Measurements from ENCODE around the gene USP40.
A peak's percentile ranks its signal among the peaks of the same experiment; 100 is the strongest.
"Not testable (repeated sequence)": the region's sequence is repeated elsewhere in the genome, so short reads cannot be mapped to it uniquely, and the experiment has no call there.

USP40 gene

DNA sequence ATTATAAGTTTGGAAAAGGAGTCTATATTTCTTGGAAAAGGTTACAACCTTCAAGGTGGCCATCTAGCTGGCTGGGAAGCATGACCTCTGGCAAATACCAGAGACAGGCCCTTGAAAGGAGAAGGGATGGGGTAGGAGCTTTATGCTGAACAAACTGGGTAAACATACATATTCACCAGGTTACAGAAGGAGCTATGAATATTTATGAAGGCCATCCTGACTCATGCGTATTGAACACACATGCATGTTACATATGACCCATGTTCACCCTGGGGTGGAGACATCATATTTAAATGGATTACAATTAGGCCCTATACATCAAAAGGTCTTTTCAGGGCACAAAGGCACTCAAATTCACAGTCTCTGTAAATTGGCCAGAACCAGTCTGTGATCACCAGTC, 26.1 kb upstream of the USP40 start:
- H3K4me1 ChIP-seq (ENCODE audit: control insufficient read depth in 1 of 2, insufficient read depth in 2 of 2, low read length in 2 of 2); H3K4me3 ChIP-seq (ENCODE audit: low read depth in 1 of 2, low read length in 2 of 2); H3K27ac ChIP-seq (ENCODE audit: low read length); H3K27me3 ChIP-seq (ENCODE audit: low read depth, low read length); H3K36me3 ChIP-seq (ENCODE audit: control insufficient read depth in 1 of 2, insufficient read depth in 2 of 2, low read length in 2 of 2); H3K9me3 ChIP-seq (ENCODE audit: control insufficient read depth in 1 of 2, low read length in 2 of 2): not testable (repeated sequence)

DNA sequence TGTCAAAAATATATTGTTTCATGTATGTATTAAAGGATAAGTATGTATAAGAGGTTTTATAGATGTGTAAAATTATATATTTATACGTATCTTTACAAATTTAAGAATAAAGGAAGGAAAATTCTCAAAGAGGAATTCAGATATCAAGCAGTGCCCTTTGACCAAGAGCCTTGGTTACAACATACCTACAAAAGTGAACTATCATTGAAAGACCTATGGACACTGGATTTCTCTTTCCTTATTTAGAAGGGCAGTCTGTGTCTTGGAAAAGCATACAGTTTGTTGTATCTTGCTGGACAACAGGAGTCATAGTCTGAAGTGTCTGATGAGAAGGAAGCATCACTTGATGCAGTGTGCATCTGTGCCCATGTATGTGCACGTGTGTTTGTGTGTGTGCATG, 21.8 kb upstream of the USP40 start:
- Histone ChIP-seq H3K27me3 (ENCODE audit: low read depth, low read length) (no peaks in the 10 kb centered on the region), H3K27ac (ENCODE audit: low read length) (no peak overlapping the region), H3K9me3 (ENCODE audit: control insufficient read depth in 1 of 2, low read length in 2 of 2) (no peaks in the 10 kb centered on the region), H3K4me1 (ENCODE audit: control insufficient read depth in 1 of 2, insufficient read depth in 2 of 2, low read length in 2 of 2) (no peaks in the 10 kb centered on the region), H3K36me3 (ENCODE audit: control insufficient read depth in 1 of 2, insufficient read depth in 2 of 2, low read length in 2 of 2) (no peaks in the 10 kb centered on the region), H3K4me3 (ENCODE audit: low read depth in 1 of 2, low read length in 2 of 2) (no peak overlapping the region)

DNA sequence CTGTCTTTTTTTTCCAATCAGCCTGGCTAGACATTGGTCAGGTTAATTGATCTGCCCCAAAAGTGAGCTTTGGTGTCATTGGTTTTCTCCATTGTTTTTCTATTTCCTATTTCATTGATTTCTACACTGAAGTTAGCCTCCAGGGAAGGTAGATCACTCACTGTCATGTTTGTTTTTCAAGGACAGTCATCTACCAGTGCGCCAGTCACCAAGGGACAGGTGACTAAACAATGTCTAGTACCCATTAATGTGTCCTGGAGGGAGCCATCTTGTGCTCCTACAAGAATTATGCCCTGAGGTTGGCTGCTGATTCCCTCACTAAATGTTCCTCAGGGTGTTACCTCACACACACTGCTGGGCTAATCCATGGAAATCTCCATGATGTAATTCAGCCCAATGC, 17.6 kb upstream of the USP40 start:
- no peak overlapping the region for H3K27ac ChIP-seq (ENCODE audit: low read length)
- no peaks in the 10 kb centered on the region for H3K36me3 ChIP-seq (ENCODE audit: control insufficient read depth in 1 of 2, insufficient read depth in 2 of 2, low read length in 2 of 2)
- H3K9me3 ChIP-seq (ENCODE audit: control insufficient read depth in 1 of 2, low read length in 2 of 2) = no peaks in the 10 kb centered on the region
- no peaks in the 10 kb centered on the region for H3K27me3 ChIP-seq (ENCODE audit: low read depth, low read length)
- no peak overlapping the region for H3K4me3 ChIP-seq (ENCODE audit: low read depth in 1 of 2, low read length in 2 of 2)
- H3K4me1 ChIP-seq (ENCODE audit: control insufficient read depth in 1 of 2, insufficient read depth in 2 of 2, low read length in 2 of 2) = no peaks in the 10 kb centered on the region

DNA sequence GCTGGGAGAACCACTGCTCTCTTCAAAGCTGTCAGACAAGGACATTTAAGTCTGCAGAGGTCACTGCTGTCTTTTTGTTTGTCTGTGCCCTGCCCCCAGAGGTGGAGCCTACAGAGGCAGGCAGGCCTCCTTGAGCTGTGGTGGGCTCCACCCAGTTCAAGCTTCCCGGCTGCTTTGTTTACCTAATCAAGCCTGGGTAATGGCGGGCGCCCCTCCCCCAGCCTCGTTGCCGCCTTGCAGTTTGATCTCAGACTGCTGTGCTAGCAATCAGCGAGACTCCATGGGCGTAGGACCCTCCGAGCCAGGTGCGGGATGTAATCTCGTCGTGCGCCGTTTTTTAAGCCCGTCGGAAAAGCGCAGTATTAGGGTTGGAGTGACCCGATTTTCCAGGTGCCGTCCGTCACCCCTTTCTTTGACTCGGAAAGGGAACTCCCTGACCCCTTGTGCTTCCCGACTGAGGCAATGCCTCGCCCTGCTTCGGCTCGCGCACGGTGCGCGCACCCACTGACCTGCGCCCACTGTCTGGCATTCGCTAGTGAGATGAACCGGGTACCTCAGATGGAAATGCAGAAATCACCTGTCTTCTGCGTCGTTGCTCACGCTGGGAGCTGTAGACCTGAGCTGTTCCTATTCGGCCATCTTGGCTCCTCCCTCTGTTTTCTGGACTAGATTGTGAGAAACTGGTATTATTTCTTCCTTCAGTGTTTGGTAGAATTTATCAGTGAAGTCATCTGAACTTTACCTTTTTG, 16.8 kb upstream of the USP40 start:
- not testable (repeated sequence) for H3K36me3 ChIP-seq (ENCODE audit: control insufficient read depth in 1 of 2, insufficient read depth in 2 of 2, low read length in 2 of 2)

DNA sequence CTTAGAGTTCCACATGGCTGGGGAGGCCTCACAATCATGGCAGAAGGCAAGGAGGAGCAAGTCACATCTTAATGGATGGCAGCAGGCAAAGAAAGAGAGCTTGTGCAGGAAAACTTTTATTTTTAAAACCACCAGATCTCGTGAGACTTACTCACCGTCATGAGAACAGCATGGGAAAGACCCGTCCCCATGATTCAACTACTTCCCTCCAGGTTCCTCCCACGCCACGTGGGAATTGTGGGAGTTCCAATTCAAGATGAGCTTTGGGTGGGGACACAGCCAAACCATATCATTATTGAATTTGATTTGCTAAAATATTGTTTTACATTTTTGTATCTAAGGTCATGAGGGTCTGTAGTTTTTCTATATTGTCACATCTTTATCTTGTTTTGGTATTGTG, 10.8 kb upstream of the USP40 start:
- not testable (repeated sequence) for H3K9me3 ChIP-seq (ENCODE audit: control insufficient read depth in 1 of 2, low read length in 2 of 2); H3K4me3 ChIP-seq (ENCODE audit: low read depth in 1 of 2, low read length in 2 of 2); H3K36me3 ChIP-seq (ENCODE audit: control insufficient read depth in 1 of 2, insufficient read depth in 2 of 2, low read length in 2 of 2); H3K27ac ChIP-seq (ENCODE audit: low read length); H3K4me1 ChIP-seq (ENCODE audit: control insufficient read depth in 1 of 2, insufficient read depth in 2 of 2, low read length in 2 of 2); H3K27me3 ChIP-seq (ENCODE audit: low read depth, low read length)

More for the DNA sequence above, 16.8 kb upstream of the USP40 start:
- H3K9me3 ChIP-seq (ENCODE audit: control insufficient read depth in 1 of 2, low read length in 2 of 2); H3K27me3 ChIP-seq (ENCODE audit: low read depth, low read length); H3K4me1 ChIP-seq (ENCODE audit: control insufficient read depth in 1 of 2, insufficient read depth in 2 of 2, low read length in 2 of 2); H3K4me3 ChIP-seq (ENCODE audit: low read depth in 1 of 2, low read length in 2 of 2); H3K27ac ChIP-seq (ENCODE audit: low read length): not testable (repeated sequence)

DNA sequence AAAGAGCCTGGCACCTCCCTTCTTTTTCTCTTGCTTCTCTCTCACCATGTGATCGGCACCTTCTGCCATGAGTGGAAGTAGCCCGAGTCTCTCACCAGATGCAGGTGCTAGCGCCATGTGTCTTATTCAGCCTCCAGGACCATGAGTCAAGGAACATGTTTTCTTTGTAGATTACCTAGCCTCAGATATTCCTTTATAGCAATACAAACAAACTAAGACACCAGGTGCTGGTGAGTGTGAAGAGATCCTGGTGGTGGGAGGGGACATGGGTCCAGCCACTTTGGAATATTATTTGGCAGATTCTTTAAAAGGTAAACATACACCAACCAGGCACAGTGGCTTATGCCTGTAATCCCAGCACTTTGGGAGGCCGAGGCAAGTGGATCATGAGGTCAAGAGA, 5.9 kb upstream of the USP40 start:
- H3K9me3 ChIP-seq (ENCODE audit: control insufficient read depth in 1 of 2, low read length in 2 of 2) = no peaks in the 10 kb centered on the region
- H3K4me1 ChIP-seq (ENCODE audit: control insufficient read depth in 1 of 2, insufficient read depth in 2 of 2, low read length in 2 of 2) = no peaks in the 10 kb centered on the region
- no peaks in the 10 kb centered on the region for H3K36me3 ChIP-seq (ENCODE audit: control insufficient read depth in 1 of 2, insufficient read depth in 2 of 2, low read length in 2 of 2)
- H3K27me3 ChIP-seq (ENCODE audit: low read depth, low read length) = no peaks in the 10 kb centered on the region
- no peak overlapping the region for H3K4me3 ChIP-seq (ENCODE audit: low read depth in 1 of 2, low read length in 2 of 2)
- H3K27ac ChIP-seq (ENCODE audit: low read length) = no peak overlapping the region

DNA sequence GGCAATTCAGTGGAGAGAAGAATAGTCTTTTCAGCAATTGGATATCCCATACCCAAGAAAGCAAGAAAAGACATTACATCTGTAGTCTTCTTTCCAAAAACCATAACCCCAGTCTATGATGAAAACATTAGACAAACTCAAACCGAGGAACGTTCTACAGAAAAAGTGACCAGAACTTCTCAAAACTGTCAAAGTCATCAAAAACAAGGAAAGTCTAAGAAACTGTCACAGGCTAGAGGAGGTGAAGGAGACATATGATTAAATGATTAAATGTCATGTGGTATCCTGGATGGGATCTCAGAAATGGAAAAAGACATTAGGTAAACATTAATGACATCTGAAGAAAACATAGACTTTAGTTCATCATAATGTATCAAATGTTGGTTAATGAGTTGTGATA, 4.9 kb upstream of the USP40 start:
- H3K9me3 ChIP-seq (ENCODE audit: control insufficient read depth in 1 of 2, low read length in 2 of 2) = no peaks in the 10 kb centered on the region
- no peak overlapping the region for H3K4me3 ChIP-seq (ENCODE audit: low read depth in 1 of 2, low read length in 2 of 2)
- no peaks in the 10 kb centered on the region for H3K36me3 ChIP-seq (ENCODE audit: control insufficient read depth in 1 of 2, insufficient read depth in 2 of 2, low read length in 2 of 2)
- no peak overlapping the region for H3K27ac ChIP-seq (ENCODE audit: low read length)
- no peaks in the 10 kb centered on the region for H3K27me3 ChIP-seq (ENCODE audit: low read depth, low read length)
- H3K4me1 ChIP-seq (ENCODE audit: control insufficient read depth in 1 of 2, insufficient read depth in 2 of 2, low read length in 2 of 2) = no peaks in the 10 kb centered on the region

DNA sequence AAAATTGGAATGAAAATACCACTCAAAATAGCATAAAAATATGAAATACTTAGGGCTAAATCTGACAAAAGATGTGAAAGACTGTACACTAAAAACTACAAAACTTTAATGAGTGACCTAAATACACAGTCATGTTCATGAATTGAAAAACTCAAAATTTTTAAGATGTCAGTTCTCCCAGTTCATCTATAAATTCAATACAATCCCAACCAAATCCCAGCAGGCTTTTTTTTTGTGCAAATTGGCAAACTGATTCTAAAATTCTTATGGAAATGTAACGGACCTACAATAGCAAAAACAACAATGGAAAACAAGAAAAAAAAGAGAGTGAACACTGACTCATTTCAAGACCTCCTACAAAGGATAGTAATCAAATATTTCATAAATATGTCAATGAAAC, 4.4 kb upstream of the USP40 start:
- Histone ChIP-seq H3K27me3 (ENCODE audit: low read depth, low read length) (no peaks in the 10 kb centered on the region), H3K4me1 (ENCODE audit: control insufficient read depth in 1 of 2, insufficient read depth in 2 of 2, low read length in 2 of 2) (no peaks in the 10 kb centered on the region), H3K36me3 (ENCODE audit: control insufficient read depth in 1 of 2, insufficient read depth in 2 of 2, low read length in 2 of 2) (no peaks in the 10 kb centered on the region), H3K27ac (ENCODE audit: low read length) (no peak overlapping the region), H3K4me3 (ENCODE audit: low read depth in 1 of 2, low read length in 2 of 2) (no peak overlapping the region), H3K9me3 (ENCODE audit: control insufficient read depth in 1 of 2, low read length in 2 of 2) (no peaks in the 10 kb centered on the region)

DNA sequence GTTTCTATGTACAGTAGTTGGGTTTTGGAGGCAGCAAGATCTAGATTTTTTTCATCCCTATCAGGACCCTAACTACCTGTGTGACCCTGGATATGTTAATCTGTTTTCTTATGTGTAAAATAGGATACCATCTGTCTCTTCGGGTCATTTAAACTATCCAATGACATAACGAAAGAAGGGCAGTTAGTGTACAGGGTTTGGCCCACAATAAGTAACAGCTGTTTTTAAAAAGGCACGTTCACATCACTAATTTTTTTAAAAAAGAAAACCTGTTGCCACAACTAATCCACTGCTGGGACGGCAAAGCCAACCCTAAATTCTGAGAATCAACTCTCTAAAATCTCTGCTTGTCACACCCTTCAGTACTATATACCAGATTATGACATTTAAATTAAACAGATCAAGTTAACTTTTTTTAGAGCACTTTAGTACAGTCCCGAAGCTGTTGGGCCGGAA, 869 bp downstream of the USP40 start:
- H3K4me1 ChIP-seq (ENCODE audit: control insufficient read depth in 1 of 2, insufficient read depth in 2 of 2, low read length in 2 of 2) = peaks cover 4 to 7% of the 10 kb centered on the region in 2 donors
- peak overlapping the region; percentile 96 for H3K27ac ChIP-seq (ENCODE audit: low read length)
- H3K36me3 ChIP-seq (ENCODE audit: control insufficient read depth in 1 of 2, insufficient read depth in 2 of 2, low read length in 2 of 2) = peaks cover 0 to 2% of the 10 kb centered on the region in 2 donors
- H3K4me3 ChIP-seq (ENCODE audit: low read depth in 1 of 2, low read length in 2 of 2) = peak overlapping the region; percentile 83 to 91
- no peaks in the 10 kb centered on the region for H3K27me3 ChIP-seq (ENCODE audit: low read depth, low read length)
- no peaks in the 10 kb centered on the region for H3K9me3 ChIP-seq (ENCODE audit: control insufficient read depth in 1 of 2, low read length in 2 of 2)

DNA sequence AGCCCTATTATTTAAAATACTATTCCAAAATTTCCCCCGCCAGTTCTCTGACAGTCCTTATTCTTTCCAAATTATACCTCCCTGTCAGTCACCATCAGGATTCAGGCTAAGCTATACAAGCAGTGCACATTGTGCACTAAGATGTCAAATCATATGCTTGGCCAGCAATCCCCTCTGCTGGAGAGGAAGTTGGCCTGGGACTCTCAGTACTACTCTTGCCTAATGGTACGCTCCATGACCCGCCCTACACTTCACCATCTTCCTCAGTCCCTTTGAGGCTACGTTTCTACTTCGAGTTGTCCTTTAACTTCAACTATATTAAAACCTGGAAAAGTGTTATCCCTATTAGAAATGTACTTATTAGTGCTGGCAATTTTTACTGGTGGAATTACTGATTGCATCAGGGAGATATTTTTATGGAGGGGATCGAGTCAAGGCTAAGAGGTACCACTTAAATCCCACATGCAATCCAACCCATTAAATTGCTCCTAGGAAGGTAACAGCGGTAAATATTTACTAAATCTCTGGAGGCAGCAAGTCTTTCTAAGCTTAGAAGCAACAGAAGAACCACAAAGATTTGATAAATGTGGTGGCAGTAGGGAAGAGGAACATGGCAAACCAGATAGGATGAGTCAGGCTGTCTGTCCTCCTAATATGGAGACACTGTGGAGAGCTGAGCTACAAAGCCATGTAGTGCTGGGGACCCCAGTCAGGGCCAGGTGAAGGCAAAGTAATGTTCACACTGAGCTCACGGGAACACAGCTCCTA, 2.7 kb downstream of the USP40 start:
- H3K4me1 ChIP-seq (ENCODE audit: control insufficient read depth in 1 of 2, insufficient read depth in 2 of 2, low read length in 2 of 2) = peaks cover 4 to 7% of the 10 kb centered on the region in 2 donors
- H3K36me3 ChIP-seq (ENCODE audit: control insufficient read depth in 1 of 2, insufficient read depth in 2 of 2, low read length in 2 of 2) = peaks cover 3 to 10% of the 10 kb centered on the region in 2 donors
- H3K27ac ChIP-seq (ENCODE audit: low read length) = no peak overlapping the region
- H3K27me3 ChIP-seq (ENCODE audit: low read depth, low read length) = no peaks in the 10 kb centered on the region
- no peaks in the 10 kb centered on the region for H3K9me3 ChIP-seq (ENCODE audit: control insufficient read depth in 1 of 2, low read length in 2 of 2)
- no peak overlapping the region for H3K4me3 ChIP-seq (ENCODE audit: low read depth in 1 of 2, low read length in 2 of 2)

DNA sequence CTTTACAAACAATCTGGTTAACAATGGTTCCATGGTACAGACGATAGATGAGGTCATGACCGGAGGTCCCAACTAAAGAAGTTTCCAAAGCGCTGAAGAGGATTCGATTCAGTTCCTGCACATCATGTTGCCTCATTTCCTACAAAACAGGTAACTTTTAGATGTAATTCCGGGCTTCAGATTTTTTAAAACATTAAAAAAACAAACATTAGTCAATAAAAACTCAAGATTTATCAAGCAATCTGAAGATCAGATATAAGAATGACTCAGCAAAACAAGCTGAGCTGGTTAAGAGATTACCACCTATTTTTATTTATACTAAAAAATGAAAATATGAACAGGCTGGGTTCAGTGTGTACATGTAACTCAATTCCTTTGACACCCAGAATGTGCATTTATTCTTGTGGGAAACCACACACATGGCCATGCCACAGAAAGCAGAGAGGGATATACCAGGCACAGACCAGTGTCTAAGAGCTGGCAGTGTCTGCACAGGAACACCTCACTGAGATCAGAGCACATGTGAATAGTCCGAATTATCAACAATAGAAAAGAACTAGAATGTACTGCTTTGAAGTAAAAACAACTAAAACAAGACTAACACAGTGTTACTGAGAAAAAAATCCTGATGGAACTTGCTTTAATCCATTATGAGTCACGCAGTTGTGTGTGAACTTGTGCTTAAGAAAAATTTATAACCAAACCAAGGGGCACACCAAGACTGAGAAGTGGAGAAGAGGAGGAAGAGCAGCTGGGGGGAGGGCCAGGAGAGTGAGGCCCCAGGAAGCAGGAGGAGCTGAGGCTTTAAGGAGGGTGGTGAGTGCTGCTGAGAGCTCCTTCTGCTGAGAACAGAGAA, 9.5 kb downstream of the USP40 start:
- no peak overlapping the region for H3K27ac ChIP-seq (ENCODE audit: low read length)
- H3K27me3 ChIP-seq (ENCODE audit: low read depth, low read length) = no peaks in the 10 kb centered on the region
- H3K4me1 ChIP-seq (ENCODE audit: control insufficient read depth in 1 of 2, insufficient read depth in 2 of 2, low read length in 2 of 2) = no peaks in the 10 kb centered on the region
- H3K4me3 ChIP-seq (ENCODE audit: low read depth in 1 of 2, low read length in 2 of 2) = no peak overlapping the region
- H3K36me3 ChIP-seq (ENCODE audit: control insufficient read depth in 1 of 2, insufficient read depth in 2 of 2, low read length in 2 of 2) = peaks cover 26 to 48% of the 10 kb centered on the region in 2 donors
- H3K9me3 ChIP-seq (ENCODE audit: control insufficient read depth in 1 of 2, low read length in 2 of 2) = no peaks in the 10 kb centered on the region
